Astrocyte (in vitro differentiated cells and primary cell): Measurements from ENCODE around the gene ULK3.

Experiments
- CTCF ChIP-seq: IDR thresholded peaks from 2 replicates; pipeline ENCODE4 v1.5.1; 2011; ENCODE audit warnings: low read depth, mild to moderate bottlenecking, inconsistent platforms, low read length, moderate library complexity; ENCODE audit not compliant: insufficient read depth
- EZH2 ChIP-seq: IDR thresholded peaks from 2 replicates; pipeline ENCODE4 v1.6.1; 2012; ENCODE audit warnings: mild to moderate bottlenecking, low read length, inconsistent platforms; ENCODE audit not compliant: insufficient read depth

- TF ChIP-seq CTCF (no peak), EZH2 (no peak)
Observed at GRCh38 chr15:74840851-74841775, 1.8 kb downstream of the ULK3 start.
